ENCODE measurements around the gene RAB38. TPM values are rescaled to one million over a fixed set of nuclear protein-coding genes. Genes with fewer than 3 reads are reported as not detected.

The RAB38 gene
- total RNA-seq, 8 experiments from 2014 or later: 0.81 to 16.6 (median 1.6) TPM; not detected in 1

DNA sequence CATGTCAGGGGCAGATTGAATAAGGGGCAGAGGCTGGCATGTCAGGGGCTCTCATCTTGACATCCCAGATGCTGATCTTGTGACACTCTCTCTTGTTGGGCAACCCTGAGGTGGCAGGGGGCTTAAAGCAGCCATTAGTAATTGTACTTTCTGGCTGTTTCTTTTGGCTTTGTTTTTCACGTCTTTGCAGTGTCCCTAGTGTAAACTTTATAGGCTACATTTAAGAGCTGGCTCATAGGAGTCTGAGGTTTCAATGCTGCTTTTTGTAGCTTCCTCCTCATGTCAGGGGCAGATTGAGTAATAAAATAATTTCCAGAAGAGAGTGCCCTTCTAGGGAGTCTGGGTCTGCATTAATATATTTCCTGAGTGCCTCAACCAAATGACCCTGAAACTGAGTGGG lies 86.1 kb downstream of the RAB38 start:
- no peak overlapping the region for H3K4me3 ChIP-seq
- WGBS, 10 experiments: 0 to 89% (median 33%) methylated on average over 1 of the region's 1 CpG; no CpG with 5 or more reads in 4 of the 10 experiments
- H3K27ac ChIP-seq: no peak overlapping the region
- ATAC-seq (replicated peaks in 6 of 8): no peak
- in situ Hi-C loops (cut with MboI; ENCODE audit: low pct_unique_long_range_greater_than_20kb in 2 of 9, low sequenced_read_pairs in 9 of 9, unreplicated experiment in 9 of 9): loop anchor here in 1 of 9 experiments (25.0 kb wide), 1 partner anchor 448 kb away; no protein-coding TSS in a partner anchor
- H3K4me1 ChIP-seq (replicated peaks in 1 of 2): no peaks in the 10 kb centered on the region

DNA sequence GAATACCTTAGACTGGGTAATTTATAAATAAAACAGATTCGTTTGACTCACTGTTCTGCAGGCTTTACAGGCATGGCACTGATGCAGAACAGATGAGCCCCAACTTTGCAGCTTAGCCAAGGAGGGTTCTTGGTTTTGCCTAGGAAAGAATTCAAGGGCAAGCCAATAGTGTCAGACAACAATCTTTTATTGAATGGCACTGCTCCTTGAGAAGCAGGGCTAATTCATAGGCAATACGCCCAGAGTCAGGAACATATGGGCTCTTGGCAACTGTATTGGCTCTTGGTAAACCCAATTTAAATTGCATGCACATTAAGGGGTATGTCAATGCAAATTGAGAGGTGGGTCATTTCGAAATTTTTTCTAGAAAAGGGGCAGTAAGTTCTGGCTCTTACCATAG lies 87.9 kb downstream of the RAB38 start:
- Histone ChIP-seq H3K27ac (no peak overlapping the region), H3K4me3 (no peak overlapping the region), H3K4me1 (replicated peaks in 1 of 2) (no peaks in the 10 kb centered on the region)
- ATAC-seq (replicated peaks in 6 of 8): peak in 2 of 8 experiments; percentile 36 to 57
- WGBS, 10 experiments: 0 to 87% (median 39%) methylated on average over 1 to 3 of the region's 3 CpGs; no CpG with 5 or more reads in 1 of the 10 experiments
- in situ Hi-C loops (cut with MboI; ENCODE audit: low pct_unique_long_range_greater_than_20kb in 2 of 9, low sequenced_read_pairs in 9 of 9, unreplicated experiment in 9 of 9): loop anchor here in 1 of 9 experiments (25.0 kb wide), 1 partner anchor 450 kb away; no protein-coding TSS in a partner anchor

DNA sequence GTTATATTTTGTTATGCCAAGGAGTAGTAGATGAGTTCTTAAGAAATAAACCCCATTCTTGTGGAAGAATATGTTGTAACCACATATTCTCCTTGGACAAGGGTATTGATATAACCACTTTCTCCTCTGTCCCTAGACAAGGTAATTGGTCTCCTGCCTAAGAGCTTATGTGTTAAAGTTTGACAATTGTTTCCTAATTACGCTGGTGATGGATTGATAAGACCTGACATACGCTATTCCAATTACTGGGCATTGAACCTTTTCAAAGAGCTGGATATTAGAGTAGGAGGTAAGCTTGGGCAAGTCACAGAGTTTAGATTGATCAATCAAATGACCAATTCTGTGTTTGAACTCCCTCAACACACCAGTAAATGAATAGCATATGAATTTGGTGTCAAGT lies 88.9 kb downstream of the RAB38 start:
- H3K4me1 ChIP-seq (replicated peaks in 1 of 2): no peaks in the 10 kb centered on the region
- WGBS, 10 experiments: 33 to 100% (median 80%) methylated on average over 1 to 2 of the region's 2 CpGs; no CpG with 5 or more reads in 3 of the 10 experiments
- no peak overlapping the region for H3K27ac ChIP-seq
- no peak overlapping the region for H3K4me3 ChIP-seq
- no peak for ATAC-seq (replicated peaks in 6 of 8)
- in situ Hi-C loops (cut with MboI; ENCODE audit: low pct_unique_long_range_greater_than_20kb in 2 of 9, low sequenced_read_pairs in 9 of 9, unreplicated experiment in 9 of 9): loop anchor here in 1 of 9 experiments (25.0 kb wide), 1 partner anchor 451 kb away; no protein-coding TSS in a partner anchor

DNA sequence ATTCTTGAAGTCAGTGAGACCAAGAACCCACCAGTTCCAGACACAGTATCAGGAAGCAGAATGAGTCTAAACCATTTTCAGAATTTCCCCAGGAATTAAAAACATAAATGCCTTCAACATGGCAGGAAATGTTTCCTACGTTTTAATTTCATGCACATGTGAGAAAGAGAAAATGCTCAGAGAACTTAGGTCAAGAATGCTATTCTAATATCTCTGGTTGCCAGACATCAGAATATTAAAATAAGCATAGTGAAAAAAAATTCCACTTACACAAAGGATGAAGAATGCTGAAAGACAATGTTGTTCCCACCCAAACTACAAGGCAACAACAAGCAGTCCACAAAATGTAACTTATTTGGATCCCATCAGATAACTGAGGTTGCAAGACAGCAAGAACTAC lies 104.8 kb downstream of the RAB38 start:
- 0 to 100% (median 36%) methylated on average over 1 of the region's 1 CpG; no CpG with 5 or more reads in 2 of the 10 experiments for WGBS, 10 experiments
- H3K27ac ChIP-seq: no peak overlapping the region
- no peak overlapping the region for H3K4me3 ChIP-seq
- H3K4me1 ChIP-seq (replicated peaks in 1 of 2): peaks cover 0 to 4% of the 10 kb centered on the region in 2 donors
- ATAC-seq (replicated peaks in 6 of 8): peak in 1 of 8 experiments; percentile 51
- in situ Hi-C loops (cut with MboI; ENCODE audit: low pct_unique_long_range_greater_than_20kb in 2 of 9, low sequenced_read_pairs in 9 of 9, unreplicated experiment in 9 of 9): no loop called here

DNA sequence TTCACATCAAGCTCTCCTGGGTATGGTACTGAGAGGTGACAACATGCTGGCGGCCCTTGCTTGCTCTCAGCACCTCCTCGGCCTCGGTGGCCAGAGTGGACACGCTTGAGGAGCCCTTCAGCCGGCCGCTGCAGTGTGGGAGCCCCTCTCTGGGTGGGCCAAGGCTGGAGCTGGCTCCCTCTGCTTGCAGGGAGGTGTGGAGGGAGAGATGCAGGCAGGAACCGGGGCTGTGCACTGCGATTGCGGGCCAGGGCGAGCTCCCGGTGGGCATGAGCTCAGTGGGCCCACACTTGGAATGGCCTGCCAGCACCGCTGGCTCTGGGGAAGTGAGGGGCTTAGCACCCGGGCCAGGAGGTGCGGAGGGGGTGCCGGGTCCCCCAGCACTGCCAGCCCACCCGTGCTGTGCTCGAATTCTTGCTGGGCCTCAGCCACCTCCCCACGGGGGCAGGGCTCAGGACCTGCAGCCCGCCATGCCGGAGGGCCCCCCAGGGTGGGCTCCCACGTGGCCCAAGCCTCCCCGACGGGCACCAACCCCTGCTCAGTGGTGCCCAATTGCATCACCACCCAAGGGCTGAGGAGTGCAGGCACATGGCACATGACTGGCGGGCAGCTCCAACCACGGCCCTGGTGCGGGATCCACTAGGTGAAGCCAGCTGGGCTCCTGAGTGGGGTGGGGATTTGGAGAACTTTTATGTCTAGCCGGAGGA lies 106.2 kb downstream of the RAB38 start:
- Histone ChIP-seq H3K4me3 (no peak overlapping the region), H3K4me1 (replicated peaks in 1 of 2) (peaks cover 0 to 4% of the 10 kb centered on the region in 2 donors), H3K27ac (no peak overlapping the region)
- 20 to 100% (median 86%) methylated on average over 1 to 7 of the region's 27 CpGs; no CpG with 5 or more reads in 4 of the 10 experiments for WGBS, 10 experiments
- ATAC-seq (replicated peaks in 6 of 8): no peak
- in situ Hi-C loops (cut with MboI; ENCODE audit: low pct_unique_long_range_greater_than_20kb in 2 of 9, low sequenced_read_pairs in 9 of 9, unreplicated experiment in 9 of 9): no loop called here

DNA sequence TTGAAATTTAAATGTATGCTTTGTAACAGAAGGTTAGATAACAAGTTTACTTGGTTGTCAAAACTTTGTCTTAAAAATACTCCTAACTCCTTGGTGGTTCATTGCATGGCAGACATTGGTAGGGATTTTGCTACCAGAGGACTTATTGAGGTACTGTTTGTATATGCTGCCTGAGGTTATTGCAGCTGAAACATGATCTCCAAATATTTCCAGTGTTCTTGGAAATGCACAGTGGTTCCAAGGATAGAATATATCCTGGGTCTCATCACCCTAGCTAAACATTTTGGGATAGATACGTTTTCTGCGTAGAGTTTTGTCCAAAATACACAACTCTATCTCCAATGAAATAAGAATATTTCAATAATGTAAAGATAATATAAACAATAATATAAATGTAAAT lies 109.2 kb downstream of the RAB38 start:
- WGBS, 10 experiments: 39 to 100% (median 90%) methylated on average over 2 of the region's 2 CpGs; no CpG with 5 or more reads in 1 of the 10 experiments
- no peak overlapping the region for H3K4me3 ChIP-seq
- H3K27ac ChIP-seq: no peak overlapping the region
- ATAC-seq (replicated peaks in 6 of 8): peak in 1 of 8 experiments; percentile 38
- in situ Hi-C loops (cut with MboI; ENCODE audit: low pct_unique_long_range_greater_than_20kb in 2 of 9, low sequenced_read_pairs in 9 of 9, unreplicated experiment in 9 of 9): no loop called here
- no peaks in the 10 kb centered on the region for H3K4me1 ChIP-seq (replicated peaks in 1 of 2)

DNA sequence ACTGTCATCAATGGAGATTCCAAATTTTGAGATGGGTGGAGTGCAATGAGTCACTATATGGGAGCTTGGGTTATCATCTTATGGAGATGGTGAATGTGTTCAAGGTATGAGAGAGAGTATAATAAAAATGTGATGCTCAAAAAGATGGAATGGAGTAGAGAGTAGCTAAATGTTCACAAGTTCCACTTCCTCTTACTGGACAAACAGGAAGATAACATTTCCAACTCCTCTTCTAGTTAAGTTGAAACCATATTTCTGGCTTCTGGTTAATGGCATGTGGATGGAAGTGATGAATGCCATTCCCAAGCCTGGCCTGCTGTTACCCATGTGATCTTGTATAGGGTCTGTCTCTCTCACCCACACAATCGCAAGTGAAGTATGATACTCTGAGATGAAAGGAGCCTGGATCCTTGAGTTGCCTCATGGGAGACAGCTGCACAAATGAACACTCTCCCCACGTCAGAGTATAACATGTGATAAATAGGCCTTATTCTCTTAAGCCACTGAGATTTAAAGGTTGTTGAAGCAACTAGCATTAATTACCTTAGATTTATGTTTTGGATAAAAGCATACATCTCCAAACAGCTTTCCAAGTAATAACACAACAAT lies 111.0 kb downstream of the RAB38 start:
- Histone ChIP-seq H3K27ac (no peak overlapping the region), H3K4me3 (no peak overlapping the region), H3K4me1 (replicated peaks in 1 of 2) (no peaks in the 10 kb centered on the region)
- in situ Hi-C loops (cut with MboI; ENCODE audit: low pct_unique_long_range_greater_than_20kb in 2 of 9, low sequenced_read_pairs in 9 of 9, unreplicated experiment in 9 of 9): no loop called here
- ATAC-seq (replicated peaks in 6 of 8): peak in 1 of 8 experiments; percentile 29
- WGBS, 10 experiments: 40 to 100% (median 73%) methylated on average over 1 to 2 of the region's 2 CpGs; no CpG with 5 or more reads in 2 of the 10 experiments

Other genes starting within 250 kb of the RAB38 start
- gene CTSC, start 162.3 kb upstream of the RAB38 start, total RNA-seq: 100 to 1,000 TPM in 2 of 8 experiments, 10 to 100 TPM in 4, 1 to 10 TPM in 2; 7.2 to 199 (median 32.4) TPM

Measured in motor neuron (in vitro differentiated cells).